Lower leg skin (tissue), 3 donors: ENCODE data around the gene GTSF1L.

Experiments used
- CTCF ChIP-seq, 3 donors: fragments of 450-650 bp; IDR thresholded peaks; one replicate each; pipeline ENCODE4 v1.5.1; 2016; ENCODE audit warnings: antibody characterized with exemption in 3 of 3, mild to moderate bottlenecking in 3 of 3, moderate library complexity in 2 of 3
- POLR2A ChIP-seq, 2 donors: fragments of 450-650 bp; IDR thresholded peaks; one replicate each; pipeline ENCODE4 v1.6.1; 2016 to 2017; ENCODE audit warnings: antibody characterized with exemption in 2 of 2, mild to moderate bottlenecking in 1 of 2, moderate library complexity in 1 of 2

GRCh38 chr20:43752561-43753301, 25.9 kb upstream of the GTSF1L start:
- TF ChIP-seq CTCF (IDR thresholded peaks at IDR 0.05) (no peak), POLR2A (IDR thresholded peaks at IDR 0.05) (no peak)
